ENCODE data around the gene TRIM38.

The TRIM38 gene

GRCh38 chr6:25952535-25952934 is 10.1 kb upstream of the TRIM38 start:
- no peak for TF ChIP-seq ZNF565 (CRISPR knock-in tag; conservative IDR thresholded peaks at IDR 0.05; ENCODE audit: low read depth)
- no peak for TF ChIP-seq ZNF8 (CRISPR knock-in tag; IDR thresholded peaks at IDR 0.05)
- TF ChIP-seq TOX (CRISPR knock-in tag; IDR thresholded peaks at IDR 0.05; ENCODE audit: borderline replicate concordance), result no peak
- TF ChIP-seq PPARA (CRISPR knock-in tag; IDR thresholded peaks at IDR 0.05; ENCODE audit: borderline replicate concordance), result no peak
- no peak for TF ChIP-seq ZNF70 (CRISPR knock-in tag; IDR thresholded peaks at IDR 0.05)
- no peak for TF ChIP-seq ZFP3 (CRISPR knock-in tag; IDR thresholded peaks at IDR 0.05)
- no peak for TF ChIP-seq TCF4 (CRISPR knock-in tag; IDR thresholded peaks at IDR 0.05; ENCODE audit: borderline replicate concordance)
- no peak for TF ChIP-seq ISL1 (CRISPR knock-in tag; IDR thresholded peaks at IDR 0.05)
- no peak for TF ChIP-seq GLIS3 (CRISPR knock-in tag; IDR thresholded peaks at IDR 0.05)
- TF ChIP-seq BACH2 (CRISPR knock-in tag; IDR thresholded peaks at IDR 0.05; ENCODE audit: borderline replicate concordance), result no peak
- TF ChIP-seq, protein P1, sequence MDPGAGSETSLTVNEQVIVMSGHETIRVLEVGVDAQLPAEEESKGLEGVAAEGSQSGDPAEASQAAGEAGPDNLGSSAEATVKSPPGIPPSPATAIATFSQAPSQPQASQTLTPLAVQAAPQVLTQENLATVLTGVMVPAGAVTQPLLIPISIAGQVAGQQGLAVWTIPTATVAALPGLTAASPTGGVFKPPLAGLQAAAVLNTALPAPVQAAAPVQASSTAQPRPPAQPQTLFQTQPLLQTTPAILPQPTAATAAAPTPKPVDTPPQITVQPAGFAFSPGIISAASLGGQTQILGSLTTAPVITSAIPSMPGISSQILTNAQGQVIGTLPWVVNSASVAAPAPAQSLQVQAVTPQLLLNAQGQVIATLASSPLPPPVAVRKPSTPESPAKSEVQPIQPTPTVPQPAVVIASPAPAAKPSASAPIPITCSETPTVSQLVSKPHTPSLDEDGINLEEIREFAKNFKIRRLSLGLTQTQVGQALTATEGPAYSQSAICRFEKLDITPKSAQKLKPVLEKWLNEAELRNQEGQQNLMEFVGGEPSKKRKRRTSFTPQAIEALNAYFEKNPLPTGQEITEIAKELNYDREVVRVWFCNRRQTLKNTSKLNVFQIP (CRISPR knock-in tag; IDR thresholded peaks at IDR 0.05; ENCODE audit: borderline replicate concordance, low read depth), result no peak
- TF ChIP-seq RARB (CRISPR knock-in tag; IDR thresholded peaks at IDR 0.05), result no peak
- no peak for TF ChIP-seq ZFP30 (CRISPR knock-in tag; IDR thresholded peaks at IDR 0.05)
- no peak for TF ChIP-seq ZC3H10 (CRISPR knock-in tag; IDR thresholded peaks at IDR 0.05)
- TF ChIP-seq SNAI2 (CRISPR knock-in tag; IDR thresholded peaks at IDR 0.05), result no peak
- TF ChIP-seq CREB5 (CRISPR knock-in tag; IDR thresholded peaks at IDR 0.05; ENCODE audit: low read depth), result no peak
- no peak for TF ChIP-seq ESRRG (CRISPR knock-in tag; IDR thresholded peaks at IDR 0.05)
- no peak for ATAC-seq

DNA sequence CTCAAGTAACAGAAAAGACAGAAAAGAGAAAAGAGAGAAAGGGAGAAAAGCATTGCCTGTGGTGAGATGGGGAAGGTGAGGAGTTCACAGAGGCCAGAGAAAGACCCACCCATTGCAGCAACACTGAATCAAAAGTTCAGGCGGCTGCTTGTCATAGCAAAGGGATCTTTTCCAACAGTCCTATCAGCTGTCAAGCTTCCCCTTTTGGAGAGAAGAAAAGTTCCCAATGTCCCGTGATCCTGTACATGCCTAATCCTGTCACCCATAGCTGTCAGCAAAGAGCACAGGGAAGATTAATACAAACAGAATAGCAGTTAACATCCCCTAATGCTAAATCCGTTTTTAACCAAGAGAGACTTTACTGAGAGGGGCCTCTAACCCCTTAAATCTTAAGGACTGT is 8.9 kb upstream of the TRIM38 start:
- ATAC-seq, result no peak
- TF ChIP-seq TOX (CRISPR knock-in tag; IDR thresholded peaks at IDR 0.05; ENCODE audit: borderline replicate concordance) (no peak), ZNF565 (CRISPR knock-in tag; conservative IDR thresholded peaks at IDR 0.05; ENCODE audit: low read depth) (no peak), TCF4 (CRISPR knock-in tag; IDR thresholded peaks at IDR 0.05; ENCODE audit: borderline replicate concordance) (no peak), TSHZ2 (CRISPR knock-in tag; IDR thresholded peaks at IDR 0.05) (no peak), OSR1 (CRISPR knock-in tag; IDR thresholded peaks at IDR 0.05) (no peak), GLIS3 (CRISPR knock-in tag; IDR thresholded peaks at IDR 0.05) (no peak), RARB (CRISPR knock-in tag; IDR thresholded peaks at IDR 0.05) (no peak), CSRNP3 (CRISPR knock-in tag; IDR thresholded peaks at IDR 0.05) (no peak), ZFP30 (CRISPR knock-in tag; IDR thresholded peaks at IDR 0.05) (no peak), CREB5 (CRISPR knock-in tag; IDR thresholded peaks at IDR 0.05; ENCODE audit: low read depth) (no peak), ZNF70 (CRISPR knock-in tag; IDR thresholded peaks at IDR 0.05) (no peak), SNAI2 (CRISPR knock-in tag; IDR thresholded peaks at IDR 0.05) (no peak), PPARA (CRISPR knock-in tag; IDR thresholded peaks at IDR 0.05; ENCODE audit: borderline replicate concordance) (no peak), ZNF8 (CRISPR knock-in tag; IDR thresholded peaks at IDR 0.05) (no peak), ARNTL (CRISPR knock-in tag; IDR thresholded peaks at IDR 0.05; ENCODE audit: borderline replicate concordance, low read depth) (no peak), BACH2 (CRISPR knock-in tag; IDR thresholded peaks at IDR 0.05; ENCODE audit: borderline replicate concordance) (no peak), ESRRG (CRISPR knock-in tag; IDR thresholded peaks at IDR 0.05) (no peak)
- TF ChIP-seq, protein P1 (CRISPR knock-in tag; IDR thresholded peaks at IDR 0.05; ENCODE audit: borderline replicate concordance, low read depth), result no peak

Measured in SK-N-SH treated with all-trans-retinoic acid at 6 μM for 48 hours (cell line).